Thoracic aorta (tissue), 2 donors: Measurements from ENCODE around the gene OR10AD1. TPM values are rescaled to one million over a fixed set of nuclear protein-coding genes. Genes with fewer than 3 reads are reported as not detected.

ENCODE experiments used
- ATAC-seq: fragments of 150-250 bp; one replicate; pipeline ENCODE4 v1.8.0; 2017; ENCODE audit warnings: low read depth; ENCODE audit not compliant: insufficient number of reproducible peaks, low FRiP score
- DNase-seq: peaks from one replicate; pipeline ENCODE4 v3.0.0-alpha.2; 2020; ENCODE audit warnings: low spot score
- H3K27ac ChIP-seq, 2 donors: fragments of 200-600 bp; sonication (generic); 1 replicate in 1 of 2; 2 replicates in 1 of 2; pipeline ENCODE4 v1.5.1; 2016; ENCODE audit warnings: mild to moderate bottlenecking in 2 of 2, moderate library complexity in 2 of 2
- H3K27me3 ChIP-seq: fragments of 200-600 bp; sonication (generic); replicated peaks from 2 replicates; pipeline ENCODE4 v1.6.0; 2016; ENCODE audit warnings: mild to moderate bottlenecking; ENCODE audit not compliant: insufficient read depth
- H3K36me3 ChIP-seq: fragments of 200-600 bp; sonication (generic); one replicate; pipeline ENCODE4 v1.5.1; 2016
- H3K4me1 ChIP-seq, 2 donors: fragments of 200-600 bp; sonication (generic); 1 replicate in 1 of 2; 2 replicates in 1 of 2; pipeline versions ENCODE4 v1.5.1 to v1.6.0; 2016; ENCODE audit warnings: low read depth in 2 of 2, mild to moderate bottlenecking in 1 of 2; ENCODE audit not compliant: control insufficient read depth in 1 of 2
- H3K4me3 ChIP-seq: fragments of 200-600 bp; sonication (generic); 2 replicates; pipeline ENCODE4 v1.5.1; 2016; ENCODE audit warnings: mild to moderate bottlenecking
- H3K9me3 ChIP-seq: fragments of 200-600 bp; sonication (generic); 2 replicates; pipeline ENCODE4 v1.5.1; 2016
- CTCF ChIP-seq: fragments of 200-600 bp; sonication (generic); IDR thresholded peaks from one replicate; pipeline ENCODE4 v1.5.1; 2019; ENCODE audit warnings: antibody characterized with exemption
- total RNA-seq, 2 donors: library from RNA; depleted of rRNA; stranded (reverse); fragments of >200 nt; gene quantifications; one replicate each; pipeline versions ENCODE4 v1.1.0 to v1.2.3, GENCODE V29; 2016

Gene OR10AD1
- total RNA-seq, 2 donors from 2014 or later: not detected

- Histone ChIP-seq H3K9me3 (no peaks in the 10 kb centered on the region), H3K27me3 (no peaks in the 10 kb centered on the region), H3K4me3 (no peak overlapping the region), H3K27ac (no peak overlapping the region), H3K36me3 (no peaks in the 10 kb centered on the region), H3K4me1 (no peaks in the 10 kb centered on the region)
- ATAC-seq (no peak), DNase-seq (no peak)
- TF ChIP-seq CTCF: no peak
Measured at GRCh38 chr12:48191096-48191495, 12.0 kb downstream of the OR10AD1 start.

GRCh38 chr12:48189331-48190125 lies 13.6 kb downstream of the OR10AD1 start:
- DNase-seq (peak; percentile 15), ATAC-seq (no peak)
- Histone ChIP-seq H3K27me3 (no peaks in the 10 kb centered on the region), H3K27ac (no peak overlapping the region), H3K9me3 (no peaks in the 10 kb centered on the region), H3K4me1 (peaks cover 0 to under 1% of the 10 kb centered on the region in 2 donors), H3K36me3 (no peaks in the 10 kb centered on the region), H3K4me3 (no peak overlapping the region)
- TF ChIP-seq CTCF: peak; percentile 86

GRCh38 chr12:48187916-48188695 lies 15.0 kb downstream of the OR10AD1 start:
- Histone ChIP-seq H3K27me3 (no peaks in the 10 kb centered on the region), H3K4me1 (peaks cover 4 to 8% of the 10 kb centered on the region in 2 donors), H3K4me3 (no peak overlapping the region), H3K9me3 (no peaks in the 10 kb centered on the region), H3K36me3 (no peaks in the 10 kb centered on the region), H3K27ac (no peak overlapping the region)
- ATAC-seq (no peak), DNase-seq (no peak)
- TF ChIP-seq CTCF: no peak

GRCh38 chr12:48185181-48185919 lies 17.7 kb downstream of the OR10AD1 start:
- Histone ChIP-seq H3K27ac (no peak overlapping the region), H3K36me3 (no peaks in the 10 kb centered on the region), H3K4me3 (no peak overlapping the region), H3K4me1 (peaks cover 4 to 16% of the 10 kb centered on the region in 2 donors), H3K9me3 (no peaks in the 10 kb centered on the region), H3K27me3 (no peaks in the 10 kb centered on the region)
- no peak for DNase-seq
- ATAC-seq: no peak
- no peak for TF ChIP-seq CTCF

- no peak for TF ChIP-seq CTCF
- H3K4me3 ChIP-seq: peak overlapping the region; percentile 96
- DNase-seq (no peak), ATAC-seq (no peak)
- H3K9me3 ChIP-seq: no peaks in the 10 kb centered on the region
- H3K4me1 ChIP-seq: peaks cover 4 to 16% of the 10 kb centered on the region in 2 donors
- no peaks in the 10 kb centered on the region for H3K36me3 ChIP-seq
- H3K27me3 ChIP-seq: no peaks in the 10 kb centered on the region
- no peak overlapping the region for H3K27ac ChIP-seq
Measured at GRCh38 chr12:48184549-48184922, 18.6 kb downstream of the OR10AD1 start.
